BJ (cell line): ENCODE results near the gene RGS3. TPM values are rescaled to one million over a fixed set of nuclear protein-coding genes. Genes with fewer than 3 reads are reported as not detected.
"Not testable (repeated sequence)": the region's sequence is repeated elsewhere in the genome, so short reads cannot be mapped to it uniquely, and the experiment has no call there.

Experiments
- CTCF ChIA-PET: fragments of 350-600 bp; formaldehyde crosslinking; extraction: SDS; loops from one replicate; lab custom pipeline; 2021; ENCODE audit warnings: antibody characterized with exemption, inconsistent platforms; lab: Yijun Ruan, JAX
- POLR2A ChIA-PET: fragments of 300-600 bp; sonication (Branson Sonifier 250); formaldehyde crosslinking; extraction: SDS; loops from one replicate; lab custom pipeline; 2021; ENCODE audit warnings: antibody characterized with exemption; lab: Charles Lee
- DNase-seq: peaks from one replicate; pipeline ENCODE4 v3.0.0-alpha.2; 2011; ENCODE audit warnings: low read depth
- H3K27me3 ChIP-seq: 2 replicates; pipeline ENCODE4 v1.6.0; 2011; ENCODE audit warnings: low read length; ENCODE audit not compliant: control insufficient read depth, insufficient read depth
- H3K36me3 ChIP-seq: 2 replicates; pipeline ENCODE4 v1.5.1; 2011; ENCODE audit warnings: low read length; ENCODE audit not compliant: control insufficient read depth, insufficient read depth
- H3K4me3 ChIP-seq: 2 replicates; pipeline ENCODE4 v1.5.1; 2011; ENCODE audit warnings: low read depth, mild to moderate bottlenecking, control low read depth, low read length
- CTCF ChIP-seq: IDR thresholded peaks from 2 replicates; pipeline ENCODE4 v1.5.1; 2011; ENCODE audit warnings: low read depth, mild to moderate bottlenecking, control low read depth, inconsistent platforms, low read length, moderate library complexity; ENCODE audit not compliant: insufficient read depth
- polyA plus RNA-seq: library from polyadenylated mRNA; depleted of rRNA; stranded (reverse); fragments of >200 nt; gene quantifications from 2 replicates; pipeline ENCODE4 v1.2.3, GENCODE V29; 2011

The RGS3 gene
- polyA plus RNA-seq, 1 experiment, result 66.4 TPM

GRCh38 chr9:113545068-113545467, 81.5 kb downstream of the RGS3 start:
- CTCF ChIA-PET, result no interaction called here
- no peak for TF ChIP-seq CTCF
- Histone ChIP-seq H3K4me3 (no peak overlapping the region), H3K36me3 (no peaks in the 10 kb centered on the region), H3K27me3 (peaks cover 9% of the 10 kb centered on the region)
- DNase-seq, result no peak
- POLR2A ChIA-PET, result no interaction called here

- CTCF ChIA-PET, result no interaction called here
- H3K4me3 ChIP-seq, result no peak overlapping the region
- DNase-seq, result no peak
- POLR2A ChIA-PET, result no interaction called here
- TF ChIP-seq CTCF, result no peak
- H3K27me3 ChIP-seq, result peaks cover 9% of the 10 kb centered on the region
- H3K36me3 ChIP-seq, result no peaks in the 10 kb centered on the region
Observed at GRCh38 chr9:113546566-113546965, 83.0 kb downstream of the RGS3 start.

DNA sequence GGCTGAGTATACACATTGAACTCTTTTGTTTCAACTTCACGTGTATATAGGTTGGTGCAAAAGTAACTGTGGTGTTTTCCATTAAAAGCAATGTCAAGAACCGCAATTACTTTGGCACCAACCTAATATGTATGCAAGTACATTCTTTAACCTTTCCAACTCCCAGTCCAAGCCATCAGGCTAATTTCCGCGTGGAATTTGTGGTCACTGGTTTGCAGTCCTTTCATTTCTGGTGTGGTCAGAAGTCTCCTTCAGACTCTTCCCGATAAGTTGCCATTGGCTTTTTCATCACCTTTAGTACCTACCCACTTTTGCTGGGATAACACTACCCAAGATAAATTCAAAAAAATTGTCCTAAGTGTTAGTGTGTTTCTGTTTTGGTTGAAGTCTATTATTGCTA, 84.0 kb downstream of the RGS3 start:
- ChIA-PET CTCF (no interaction called here), POLR2A (no interaction called here)
- DNase-seq, result no peak
- TF ChIP-seq CTCF, result no peak
- peaks cover 7% of the 10 kb centered on the region for H3K27me3 ChIP-seq
- H3K4me3 ChIP-seq, result no peak overlapping the region
- H3K36me3 ChIP-seq, result no peaks in the 10 kb centered on the region

DNA sequence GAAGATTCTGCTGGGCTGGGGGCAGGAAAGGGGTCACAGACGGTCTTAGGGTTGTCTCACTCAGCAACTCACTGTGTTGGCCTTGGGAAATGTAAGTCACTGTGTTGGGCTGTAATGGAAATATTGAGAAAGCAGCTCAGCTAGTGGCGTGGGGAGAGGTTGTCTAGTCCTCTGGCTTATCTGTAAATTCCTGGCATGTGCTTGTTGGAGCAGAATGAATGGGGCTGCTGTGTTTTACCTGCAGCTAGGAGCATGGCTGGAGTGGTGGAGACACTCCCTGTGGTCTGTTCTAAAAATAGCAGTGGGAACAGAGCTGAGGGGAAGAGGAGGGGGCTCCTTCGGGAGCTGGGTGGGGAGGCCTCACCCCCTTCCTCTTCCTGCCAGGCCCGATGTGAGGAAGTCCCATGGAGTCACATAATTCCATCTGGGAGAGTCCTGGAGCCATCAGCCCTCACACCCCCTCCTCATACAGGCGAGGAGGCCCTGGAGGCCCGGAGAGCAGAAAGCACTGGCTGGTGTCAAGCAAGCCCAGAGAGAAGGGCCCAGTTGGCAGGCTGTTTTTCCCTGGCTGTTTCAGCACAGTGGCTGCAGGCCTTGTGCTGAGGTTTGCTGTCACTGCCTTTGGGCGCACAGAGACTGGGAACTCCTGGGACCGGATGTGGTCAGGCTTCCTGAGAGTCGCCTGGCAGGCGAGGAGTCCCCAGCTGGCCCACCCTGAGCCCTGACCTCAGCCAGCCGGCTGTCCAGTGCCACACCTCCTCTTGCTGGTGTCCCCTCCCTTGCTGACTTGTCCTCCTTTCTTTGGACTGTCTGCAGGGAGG, 84.9 kb downstream of the RGS3 start:
- Histone ChIP-seq H3K4me3 (no peak overlapping the region), H3K36me3 (no peaks in the 10 kb centered on the region), H3K27me3 (peaks cover 7% of the 10 kb centered on the region)
- ChIA-PET POLR2A (interaction anchor here (0.6 kb wide), 1 partner anchor 121 kb away, joined by 3 read pairs; no protein-coding TSS in a partner anchor), CTCF (interaction anchor here (0.6 to 0.7 kb wide), 2 partner anchors 10 to 54 kb away, joined by 3 to 4 read pairs; no protein-coding TSS in a partner anchor)
- TF ChIP-seq CTCF, result no peak
- no peak for DNase-seq

DNA sequence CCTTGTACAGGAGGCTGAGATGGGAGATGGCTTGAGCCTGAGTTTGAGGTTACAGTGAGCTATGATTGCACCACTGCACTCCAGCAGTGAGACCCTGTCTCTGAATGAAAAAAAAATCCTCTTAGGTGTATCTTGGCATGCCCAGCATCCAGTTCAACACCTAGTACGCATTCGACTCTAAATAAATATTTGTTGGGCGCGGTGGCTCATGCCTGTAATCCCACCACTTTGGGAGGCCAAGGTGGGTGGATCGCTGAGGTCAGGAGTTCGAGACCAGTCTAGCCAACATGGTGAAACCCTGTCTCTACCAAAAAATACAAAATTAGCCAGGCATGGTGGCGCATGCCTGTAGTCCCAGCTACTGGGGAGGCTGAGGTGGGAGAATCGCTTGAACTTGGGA, 86.4 kb downstream of the RGS3 start:
- H3K4me3 ChIP-seq, CTCF ChIA-PET, POLR2A ChIA-PET: not testable (repeated sequence)

More for the DNA sequence above, 86.4 kb downstream of the RGS3 start:
- H3K36me3 ChIP-seq, DNase-seq, H3K27me3 ChIP-seq: not testable (repeated sequence)
